Nephron (organoid): ENCODE results near the gene IL20RB.

Experiments
- H3K27ac Mint-ChIP-seq, 3 experiments: 2 replicates each; pipeline ENCODE4 v1.8.0; 2020; ENCODE audit warnings: mixed read lengths in 3 of 3, mild to moderate bottlenecking in 2 of 3, moderate library complexity in 1 of 3
- H3K27me3 Mint-ChIP-seq: 2 replicates; pipeline ENCODE4 v1.8.0; 2021; ENCODE audit warnings: low read depth, mild to moderate bottlenecking, moderate library complexity, mixed read lengths
- H3K36me3 Mint-ChIP-seq: 2 replicates; pipeline ENCODE4 v1.8.0; 2020; ENCODE audit warnings: low read depth, mixed read lengths
- H3K4me1 Mint-ChIP-seq: 2 replicates; pipeline ENCODE4 v1.8.0; 2020; ENCODE audit warnings: mixed read lengths
- H3K4me3 Mint-ChIP-seq, 3 experiments: 2 replicates each; pipeline ENCODE4 v1.8.0; 2020; ENCODE audit warnings: mild to moderate bottlenecking in 3 of 3, mixed read lengths in 3 of 3, moderate library complexity in 2 of 3
- H3K9me3 Mint-ChIP-seq: 2 replicates; pipeline ENCODE4 v1.8.0; 2020; ENCODE audit warnings: mixed read lengths
- CTCF ChIP-seq, 3 experiments: fragments of 200-600 bp; sonication (generic); IDR thresholded peaks; one replicate each; pipeline ENCODE4 v1.5.0; 2021; ENCODE audit warnings: antibody characterized with exemption in 3 of 3; ENCODE audit not compliant: unreplicated experiment in 3 of 3

IL20RB gene

GRCh38 chr3:136989781-136990524, 32.2 kb downstream of the IL20RB start:
- peaks cover 8% of the 10 kb centered on the region for H3K36me3 Mint-ChIP-seq
- peaks cover 1% of the 10 kb centered on the region for H3K4me1 Mint-ChIP-seq
- no peak overlapping the region for H3K4me3 Mint-ChIP-seq
- H3K27ac Mint-ChIP-seq = no peak overlapping the region
- no peaks in the 10 kb centered on the region for H3K27me3 Mint-ChIP-seq
- TF ChIP-seq CTCF (IDR thresholded peaks at IDR 0.05; ENCODE audit: unreplicated experiment in 3 of 3) = no peak
- H3K9me3 Mint-ChIP-seq = peaks cover 6% of the 10 kb centered on the region

GRCh38 chr3:136990826-136991225, 33.0 kb downstream of the IL20RB start:
- no peak for TF ChIP-seq CTCF (IDR thresholded peaks at IDR 0.05; ENCODE audit: unreplicated experiment in 3 of 3)
- H3K4me3 Mint-ChIP-seq = no peak overlapping the region
- no peaks in the 10 kb centered on the region for H3K27me3 Mint-ChIP-seq
- H3K27ac Mint-ChIP-seq = no peak overlapping the region
- peaks cover 6% of the 10 kb centered on the region for H3K9me3 Mint-ChIP-seq
- H3K4me1 Mint-ChIP-seq = no peaks in the 10 kb centered on the region
- H3K36me3 Mint-ChIP-seq = peaks cover 8% of the 10 kb centered on the region

- TF ChIP-seq CTCF (IDR thresholded peaks at IDR 0.05; ENCODE audit: unreplicated experiment in 3 of 3) = no peak
- Mint-ChIP-seq H3K4me3 (no peak overlapping the region), H3K36me3 (peaks cover 1% of the 10 kb centered on the region), H3K27me3 (no peaks in the 10 kb centered on the region), H3K27ac (no peak overlapping the region), H3K9me3 (peaks cover 1% of the 10 kb centered on the region), H3K4me1 (no peaks in the 10 kb centered on the region)
Observed at GRCh38 chr3:136992115-136992514, 34.3 kb downstream of the IL20RB start.

GRCh38 chr3:136994772-136995516, 37.2 kb downstream of the IL20RB start:
- no peaks in the 10 kb centered on the region for H3K4me1 Mint-ChIP-seq
- H3K27me3 Mint-ChIP-seq = no peaks in the 10 kb centered on the region
- H3K4me3 Mint-ChIP-seq = no peak overlapping the region
- no peaks in the 10 kb centered on the region for H3K36me3 Mint-ChIP-seq
- TF ChIP-seq CTCF (IDR thresholded peaks at IDR 0.05; ENCODE audit: unreplicated experiment in 3 of 3) = no peak
- H3K9me3 Mint-ChIP-seq = no peaks in the 10 kb centered on the region
- no peak overlapping the region for H3K27ac Mint-ChIP-seq

- Mint-ChIP-seq H3K27me3 (no peaks in the 10 kb centered on the region), H3K9me3 (no peaks in the 10 kb centered on the region), H3K4me3 (no peak overlapping the region), H3K4me1 (no peaks in the 10 kb centered on the region), H3K27ac (no peak overlapping the region), H3K36me3 (no peaks in the 10 kb centered on the region)
- no peak for TF ChIP-seq CTCF (IDR thresholded peaks at IDR 0.05; ENCODE audit: unreplicated experiment in 3 of 3)
Observed at GRCh38 chr3:136995652-136996051, 37.9 kb downstream of the IL20RB start.
